22Rv1 (cell line): Measurements from ENCODE around the gene OMD.
A peak's percentile ranks its signal among the peaks of the same experiment; 100 is the strongest.

Experiments used
- H3K27ac ChIP-seq: fragments of 450-650 bp; 2 replicates; pipeline ENCODE4 v1.5.1; 2017
- ZFX ChIP-seq: fragments of 450-650 bp; IDR thresholded peaks from 2 replicates; pipeline ENCODE4 v1.6.1; 2017; ENCODE audit warnings: antibody characterized with exemption, borderline replicate concordance
- TF ChIP-seq, protein P1 (sequence below): fragments of 450-650 bp; IDR thresholded peaks from 2 replicates; pipeline ENCODE4 v1.5.1; 2017; ENCODE audit warnings: mild to moderate bottlenecking

OMD gene

GRCh38 chr9:92455217-92455616, 30.9 kb upstream of the OMD start:
- no peak overlapping the region for H3K27ac ChIP-seq

GRCh38 chr9:92446536-92446935, 22.3 kb upstream of the OMD start:
- TF ChIP-seq ZFX = no peak
- TF ChIP-seq, protein P1, sequence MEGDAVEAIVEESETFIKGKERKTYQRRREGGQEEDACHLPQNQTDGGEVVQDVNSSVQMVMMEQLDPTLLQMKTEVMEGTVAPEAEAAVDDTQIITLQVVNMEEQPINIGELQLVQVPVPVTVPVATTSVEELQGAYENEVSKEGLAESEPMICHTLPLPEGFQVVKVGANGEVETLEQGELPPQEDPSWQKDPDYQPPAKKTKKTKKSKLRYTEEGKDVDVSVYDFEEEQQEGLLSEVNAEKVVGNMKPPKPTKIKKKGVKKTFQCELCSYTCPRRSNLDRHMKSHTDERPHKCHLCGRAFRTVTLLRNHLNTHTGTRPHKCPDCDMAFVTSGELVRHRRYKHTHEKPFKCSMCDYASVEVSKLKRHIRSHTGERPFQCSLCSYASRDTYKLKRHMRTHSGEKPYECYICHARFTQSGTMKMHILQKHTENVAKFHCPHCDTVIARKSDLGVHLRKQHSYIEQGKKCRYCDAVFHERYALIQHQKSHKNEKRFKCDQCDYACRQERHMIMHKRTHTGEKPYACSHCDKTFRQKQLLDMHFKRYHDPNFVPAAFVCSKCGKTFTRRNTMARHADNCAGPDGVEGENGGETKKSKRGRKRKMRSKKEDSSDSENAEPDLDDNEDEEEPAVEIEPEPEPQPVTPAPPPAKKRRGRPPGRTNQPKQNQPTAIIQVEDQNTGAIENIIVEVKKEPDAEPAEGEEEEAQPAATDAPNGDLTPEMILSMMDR = no peak
- no peak overlapping the region for H3K27ac ChIP-seq

More at GRCh38 chr9:92455217-92455616, 30.9 kb upstream of the OMD start:
- TF ChIP-seq ZFX = no peak
- TF ChIP-seq, protein P1 = peak; percentile 46

DNA sequence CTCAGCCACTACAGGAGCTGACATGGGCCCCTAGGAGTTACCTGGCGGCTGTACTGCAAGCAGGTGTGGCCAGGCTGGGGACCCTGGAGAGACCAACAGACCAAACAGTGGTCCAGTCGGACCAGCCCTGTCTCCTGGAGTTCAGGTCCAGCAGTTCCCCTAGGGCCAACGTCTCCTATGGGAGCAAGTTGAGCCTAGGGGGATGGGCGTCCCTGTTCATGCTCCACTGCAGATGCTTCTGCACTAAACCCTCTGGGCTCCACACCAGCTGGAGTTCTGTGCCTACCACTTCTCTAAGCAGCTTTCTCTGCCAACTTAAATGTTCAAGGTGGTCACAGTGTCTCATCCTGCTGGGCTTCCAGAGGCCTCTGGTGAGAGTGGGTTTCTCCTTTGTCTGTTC, 20.6 kb upstream of the OMD start:
- TF ChIP-seq, protein P1 = no peak
- TF ChIP-seq ZFX = no peak

DNA sequence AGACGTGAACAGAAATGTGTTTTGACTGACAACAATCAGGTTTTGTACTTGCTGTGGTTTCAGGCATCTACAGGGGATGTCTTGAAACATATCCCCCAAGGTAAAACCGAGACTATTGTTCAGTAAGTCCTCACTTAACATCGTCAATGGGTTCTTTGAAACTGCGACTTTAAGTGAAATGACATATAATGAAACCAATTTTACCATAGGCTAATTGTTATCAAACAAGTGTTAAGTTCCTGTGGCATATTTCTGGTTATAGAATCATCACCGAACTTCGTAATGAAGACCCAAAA, 16.4 kb upstream of the OMD start:
- no peak for TF ChIP-seq ZFX
- TF ChIP-seq, protein P1 = no peak

More for the DNA sequence above, 20.6 kb upstream of the OMD start:
- no peak overlapping the region for H3K27ac ChIP-seq

DNA sequence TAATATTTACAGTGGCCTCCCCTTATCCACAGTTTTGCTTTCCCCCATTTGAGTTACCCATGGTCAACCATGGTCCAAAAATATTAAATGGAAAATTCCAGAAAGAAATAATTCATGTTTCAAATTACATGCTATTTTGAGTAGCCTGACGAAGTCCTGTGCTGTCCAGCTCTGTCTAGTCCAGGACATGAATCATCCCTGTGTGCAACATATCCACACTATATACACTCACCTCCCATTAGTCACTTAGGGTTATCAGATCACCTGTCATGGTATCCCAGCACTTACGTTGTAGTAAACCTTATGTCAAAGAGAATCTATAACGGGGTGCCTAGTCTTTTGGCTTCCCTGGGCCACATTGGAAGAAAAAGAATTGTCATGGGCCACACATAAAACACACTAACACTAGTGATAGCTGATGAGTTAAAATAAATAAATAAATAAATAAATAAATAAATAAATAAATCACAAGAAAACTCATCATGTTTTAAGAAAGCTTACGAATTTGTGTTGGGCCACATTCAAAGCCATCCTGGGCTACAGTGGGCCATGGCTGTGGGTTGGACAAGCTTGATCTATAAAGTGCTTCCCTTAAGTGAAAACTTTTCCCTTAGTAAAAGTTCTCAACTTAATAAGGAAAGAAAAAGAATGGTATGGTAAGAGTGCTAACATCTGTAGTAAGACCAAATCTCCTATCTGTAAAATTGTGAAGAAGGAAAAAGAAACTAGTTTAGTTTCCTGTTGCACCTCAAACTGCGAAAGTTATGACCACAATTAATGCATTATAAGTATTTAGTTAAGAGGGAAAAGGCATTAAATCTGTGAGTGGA, 15.9 kb upstream of the OMD start:
- no peak overlapping the region for H3K27ac ChIP-seq
- TF ChIP-seq, protein P1 = no peak
- no peak for TF ChIP-seq ZFX

More for the DNA sequence above, 16.4 kb upstream of the OMD start:
- no peak overlapping the region for H3K27ac ChIP-seq

DNA sequence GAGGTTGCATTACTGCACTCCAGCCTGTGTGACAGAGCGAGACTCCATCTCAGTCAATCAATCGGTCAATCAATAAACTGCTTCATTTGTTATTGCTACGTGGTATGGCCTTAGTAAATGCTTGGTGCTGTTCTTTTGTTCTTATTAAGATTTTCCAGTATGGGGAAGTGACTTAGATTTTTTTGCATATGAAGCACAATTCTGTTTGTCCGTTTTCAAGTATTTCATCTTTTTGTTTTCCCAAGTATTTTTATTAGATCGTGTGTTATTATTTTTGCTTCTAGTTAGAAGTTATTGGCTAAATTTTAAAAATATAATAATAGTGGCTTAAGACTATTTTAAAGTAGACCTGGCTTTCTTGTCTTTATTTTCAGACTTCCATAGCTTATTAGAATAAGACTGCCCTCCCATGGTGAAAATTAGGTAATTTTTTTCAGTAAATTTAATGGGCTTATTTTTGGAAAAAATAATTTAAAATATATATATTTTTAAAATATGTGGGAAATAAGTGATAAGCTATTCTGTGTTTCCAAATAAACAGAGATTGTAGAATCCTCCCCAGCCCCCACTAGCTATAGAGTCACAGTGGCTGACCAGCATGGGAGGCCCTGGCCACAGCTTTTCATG, 14.7 kb upstream of the OMD start:
- no peak overlapping the region for H3K27ac ChIP-seq
- TF ChIP-seq, protein P1 = peak; percentile 34
- TF ChIP-seq ZFX = no peak

GRCh38 chr9:92435263-92435662, 11.0 kb upstream of the OMD start:
- H3K27ac ChIP-seq = no peak overlapping the region
- TF ChIP-seq, protein P1 = no peak
- TF ChIP-seq ZFX = no peak
